CD4-positive, CD25-positive, alpha-beta regulatory T cell (primary cell): ENCODE data around the gene MUC6. TPM values are rescaled to one million over a fixed set of nuclear protein-coding genes. Genes with fewer than 3 reads are reported as not detected.

Source experiments
- ATAC-seq, 2 donors: fragments of 150-1000 bp; cut with Tn5 transposase; one replicate each; pipeline ENCODE4 v1.10.0; 2021; ENCODE audit warnings: low read depth in 2 of 2, moderate number of reproducible peaks in 2 of 2, moderate library complexity in 1 of 2
- DNase-seq, 3 donors: peaks; one replicate each; pipeline versions ENCODE4 v3.0.0 to v3.0.0-alpha.2; 2012 to 2022; ENCODE audit warnings: mixed read lengths in 1 of 3
- H3K27ac ChIP-seq: one replicate; pipeline ENCODE4 v1.7.0; 2013; ENCODE audit warnings: mild to moderate bottlenecking, low read length; ENCODE audit not compliant: insufficient read depth, poor library complexity, severe bottlenecking
- H3K27me3 ChIP-seq: one replicate; pipeline ENCODE4 v1.7.0; 2013; ENCODE audit warnings: low read length; ENCODE audit not compliant: control insufficient read depth, insufficient read depth
- H3K36me3 ChIP-seq: one replicate; pipeline ENCODE4 v1.7.0; 2013; ENCODE audit warnings: mild to moderate bottlenecking, low read length, moderate library complexity; ENCODE audit not compliant: control insufficient read depth, insufficient read depth
- H3K4me1 ChIP-seq: 2 replicates; pipeline ENCODE4 v1.7.0; 2013; ENCODE audit warnings: mild to moderate bottlenecking, low read length; ENCODE audit not compliant: insufficient read depth, control insufficient read depth, poor library complexity, severe bottlenecking
- H3K4me3 ChIP-seq: one replicate; pipeline ENCODE4 v1.7.0; 2013; ENCODE audit warnings: low read depth, mild to moderate bottlenecking, low read length, moderate library complexity
- H3K9me3 ChIP-seq, 2 experiments: 1 replicate in 1 of 2; 2 replicates in 1 of 2; pipeline ENCODE4 v1.7.0; 2013; ENCODE audit warnings: low read length in 2 of 2, mild to moderate bottlenecking in 1 of 2, moderate library complexity in 1 of 2; ENCODE audit not compliant: control insufficient read depth in 2 of 2
- H3K27ac Mint-ChIP-seq, 3 donors: one replicate each; pipeline ENCODE4 v1.8.0; 2020 to 2022; ENCODE audit warnings: mild to moderate bottlenecking in 3 of 3, mixed read lengths in 3 of 3, moderate library complexity in 2 of 3
- H3K27me3 Mint-ChIP-seq: one replicate; pipeline ENCODE4 v1.8.0; 2022; ENCODE audit warnings: mild to moderate bottlenecking, mixed read lengths
- H3K36me3 Mint-ChIP-seq: one replicate; pipeline ENCODE4 v1.8.0; 2020; ENCODE audit warnings: mixed read lengths
- H3K4me1 Mint-ChIP-seq, 4 donors: one replicate each; pipeline ENCODE4 v1.8.0; 2020 to 2022; ENCODE audit warnings: mixed read lengths in 4 of 4, mild to moderate bottlenecking in 1 of 4
- H3K4me3 Mint-ChIP-seq, 4 donors: one replicate each; pipeline ENCODE4 v1.8.0; 2020 to 2022; ENCODE audit warnings: mild to moderate bottlenecking in 4 of 4, mixed read lengths in 4 of 4, moderate library complexity in 3 of 4
- H3K9me3 Mint-ChIP-seq, 7 donors: one replicate each; pipeline ENCODE4 v1.8.0; 2020 to 2022; ENCODE audit warnings: mixed read lengths in 7 of 7, mild to moderate bottlenecking in 3 of 7, moderate library complexity in 2 of 7
- polyA plus RNA-seq, 4 donors: library from polyadenylated mRNA; unstranded; fragments of 300-500 nt; fragmentation: Illumina TruSeq; gene quantifications; one replicate each; pipeline ENCODE4 v1.2.3, GENCODE V29; 2021
- total RNA-seq: library from RNA; stranded (reverse); gene quantifications from one replicate; pipeline ENCODE4 v1.2.3, GENCODE V29; 2022

The MUC6 gene
- total and polyA plus RNA-seq, 5 donors from 2014 or later, result 0.23 TPM; not detected in 4

- no peaks in the 10 kb centered on the region for H3K27me3 Mint-ChIP-seq
- peaks cover 0 to 4% (median 0%) of the 10 kb centered on the region in 7 donors for H3K9me3 Mint-ChIP-seq
- H3K4me3 Mint-ChIP-seq, result no peak overlapping the region
- H3K4me1 Mint-ChIP-seq, result peaks cover 0 to 15% (median 2%) of the 10 kb centered on the region in 4 donors
- H3K4me1 ChIP-seq, result no peaks in the 10 kb centered on the region
- H3K27ac Mint-ChIP-seq, result no peak overlapping the region
- H3K27me3 ChIP-seq, result no peaks in the 10 kb centered on the region
- DNase-seq, result no peak
- no peak for ATAC-seq
- peaks cover 28% of the 10 kb centered on the region for H3K36me3 Mint-ChIP-seq
- H3K9me3 ChIP-seq, result no peaks in the 10 kb centered on the region
- H3K27ac ChIP-seq, result no peak overlapping the region
- peaks cover 52% of the 10 kb centered on the region for H3K36me3 ChIP-seq
- H3K4me3 ChIP-seq, result no peak overlapping the region
These were observed 37.5 kb downstream of the MUC6 start for GRCh38 chr11:999009-999408.

GRCh38 chr11:997907-998306 is 38.6 kb downstream of the MUC6 start:
- no peak for ATAC-seq
- no peak for DNase-seq
- peaks cover 21% of the 10 kb centered on the region for H3K36me3 Mint-ChIP-seq
- H3K9me3 ChIP-seq, result no peaks in the 10 kb centered on the region
- H3K9me3 Mint-ChIP-seq, result peaks cover 0 to 4% (median 0%) of the 10 kb centered on the region in 7 donors
- H3K27me3 Mint-ChIP-seq, result no peaks in the 10 kb centered on the region
- H3K36me3 ChIP-seq, result peaks cover 52% of the 10 kb centered on the region
- H3K27me3 ChIP-seq, result no peaks in the 10 kb centered on the region
- no peak overlapping the region for H3K4me3 ChIP-seq
- H3K4me1 Mint-ChIP-seq, result peaks cover 0 to 13% (median 2%) of the 10 kb centered on the region in 4 donors
- H3K27ac ChIP-seq, result no peak overlapping the region
- H3K4me3 Mint-ChIP-seq, result no peak overlapping the region
- no peak overlapping the region for H3K27ac Mint-ChIP-seq
- H3K4me1 ChIP-seq, result no peaks in the 10 kb centered on the region

GRCh38 chr11:996681-997080 is 39.8 kb downstream of the MUC6 start:
- H3K36me3 Mint-ChIP-seq, result peaks cover 19% of the 10 kb centered on the region

GRCh38 chr11:995752-996420 is 40.6 kb downstream of the MUC6 start:
- Mint-ChIP-seq H3K36me3 (peaks cover 11% of the 10 kb centered on the region), H3K4me3 (no peak overlapping the region), H3K27ac (peak overlapping the region; percentile 80 to 86 (median 81)), H3K27me3 (no peaks in the 10 kb centered on the region), H3K4me1 (peaks cover 0 to 13% (median 1%) of the 10 kb centered on the region in 4 donors), H3K9me3 (peaks cover 0 to 4% (median 0%) of the 10 kb centered on the region in 7 donors)
- no peaks in the 10 kb centered on the region for H3K9me3 ChIP-seq
- H3K36me3 ChIP-seq, result peaks cover 47% of the 10 kb centered on the region
- H3K27me3 ChIP-seq, result no peaks in the 10 kb centered on the region
- ATAC-seq, result no peak
- no peaks in the 10 kb centered on the region for H3K4me1 ChIP-seq
- DNase-seq, result peak in 1 of 3 donors; percentile 2
- H3K27ac ChIP-seq, result no peak overlapping the region
- no peak overlapping the region for H3K4me3 ChIP-seq

More at GRCh38 chr11:996681-997080, 39.8 kb downstream of the MUC6 start:
- no peaks in the 10 kb centered on the region for H3K27me3 Mint-ChIP-seq
- H3K36me3 ChIP-seq, result peaks cover 52% of the 10 kb centered on the region
- DNase-seq (no peak), ATAC-seq (no peak)
- H3K4me3 Mint-ChIP-seq, result no peak overlapping the region
- H3K9me3 ChIP-seq, result no peaks in the 10 kb centered on the region
- H3K27ac Mint-ChIP-seq, result peak overlapping the region; percentile 78 to 86 (median 80)
- no peak overlapping the region for H3K4me3 ChIP-seq
- H3K27ac ChIP-seq, result no peak overlapping the region
- H3K9me3 Mint-ChIP-seq, result peaks cover 0 to 4% (median 0%) of the 10 kb centered on the region in 7 donors
- H3K4me1 ChIP-seq, result no peaks in the 10 kb centered on the region
- H3K4me1 Mint-ChIP-seq, result peaks cover 0 to 13% (median 2%) of the 10 kb centered on the region in 4 donors
- H3K27me3 ChIP-seq, result no peaks in the 10 kb centered on the region

GRCh38 chr11:995044-995751 is 41.3 kb downstream of the MUC6 start:
- no peaks in the 10 kb centered on the region for H3K27me3 Mint-ChIP-seq
- no peak for ATAC-seq
- peak in 1 of 3 donors; percentile 3 for DNase-seq
- peak overlapping the region in 1 of 3 donors; percentile 81 for H3K27ac Mint-ChIP-seq
- peaks cover 0 to 4% (median 0%) of the 10 kb centered on the region in 7 donors for H3K9me3 Mint-ChIP-seq
- H3K4me1 ChIP-seq, result no peaks in the 10 kb centered on the region
- H3K36me3 ChIP-seq, result peaks cover 42% of the 10 kb centered on the region
- H3K4me1 Mint-ChIP-seq, result peaks cover 0 to 13% (median 1%) of the 10 kb centered on the region in 4 donors
- no peaks in the 10 kb centered on the region for H3K27me3 ChIP-seq
- H3K9me3 ChIP-seq, result no peaks in the 10 kb centered on the region
- H3K4me3 ChIP-seq, result no peak overlapping the region
- H3K36me3 Mint-ChIP-seq, result peaks cover 8% of the 10 kb centered on the region
- no peak overlapping the region for H3K27ac ChIP-seq
- H3K4me3 Mint-ChIP-seq, result no peak overlapping the region

GRCh38 chr11:993632-994167 is 42.8 kb downstream of the MUC6 start:
- Histone ChIP-seq H3K9me3 (no peaks in the 10 kb centered on the region), H3K27me3 (no peaks in the 10 kb centered on the region), H3K27ac (no peak overlapping the region), H3K36me3 (peaks cover 51% of the 10 kb centered on the region), H3K4me3 (no peak overlapping the region), H3K4me1 (no peaks in the 10 kb centered on the region)
- H3K9me3 Mint-ChIP-seq, result peaks cover 0 to 4% (median 0%) of the 10 kb centered on the region in 7 donors
- ATAC-seq (no peak), DNase-seq (no peak)
- no peak overlapping the region for H3K4me3 Mint-ChIP-seq
- peaks cover 8% of the 10 kb centered on the region for H3K36me3 Mint-ChIP-seq
- no peaks in the 10 kb centered on the region for H3K27me3 Mint-ChIP-seq
- H3K27ac Mint-ChIP-seq, result no peak overlapping the region
- peaks cover 0 to 13% (median 2%) of the 10 kb centered on the region in 4 donors for H3K4me1 Mint-ChIP-seq

GRCh38 chr11:992577-992976 is 43.9 kb downstream of the MUC6 start:
- no peak for ATAC-seq
- H3K27ac ChIP-seq, result no peak overlapping the region
- no peaks in the 10 kb centered on the region for H3K9me3 ChIP-seq
- Mint-ChIP-seq H3K9me3 (peaks cover 0 to 4% (median 0%) of the 10 kb centered on the region in 7 donors), H3K27ac (no peak overlapping the region), H3K27me3 (no peaks in the 10 kb centered on the region), H3K4me1 (peaks cover 0 to 13% (median 2%) of the 10 kb centered on the region in 4 donors), H3K4me3 (no peak overlapping the region), H3K36me3 (peaks cover 12% of the 10 kb centered on the region)
- DNase-seq, result no peak
- no peak overlapping the region for H3K4me3 ChIP-seq
- H3K36me3 ChIP-seq, result peaks cover 59% of the 10 kb centered on the region
- no peaks in the 10 kb centered on the region for H3K27me3 ChIP-seq
- no peaks in the 10 kb centered on the region for H3K4me1 ChIP-seq
